Measurements from ENCODE around the gene SLC16A12. TPM values are rescaled to one million over a fixed set of nuclear protein-coding genes. Genes with fewer than 3 reads are reported as not detected.
"Not testable (repeated sequence)": the region's sequence is repeated elsewhere in the genome, so short reads cannot be mapped to it uniquely, and the experiment has no call there.

SLC16A12 gene
- total and polyA plus RNA-seq, 3 experiments from 2014 or later = not detected

GRCh38 chr10:89543841-89544240, 8.4 kb upstream of the SLC16A12 start:
- no peaks in the 10 kb centered on the region for H3K36me3 ChIP-seq (ENCODE audit: insufficient read depth, low read length)
- Mint-ChIP-seq H3K9me3 (peaks cover 0 to 3% (median 0%) of the 10 kb centered on the region in 5 donors), H3K36me3 (no peaks in the 10 kb centered on the region), H3K4me3 (no peak overlapping the region), H3K27ac (no peak overlapping the region), H3K4me1 (no peaks in the 10 kb centered on the region), H3K27me3 (peaks cover 14 to 39% of the 10 kb centered on the region in 2 donors)
- no peaks in the 10 kb centered on the region for H3K9me3 ChIP-seq (ENCODE audit: low read length)
- H3K4me3 ChIP-seq (ENCODE audit: low read length) = no peak overlapping the region
- CTCF ChIA-PET = interaction anchor here (1.2 kb wide), 1 partner anchor 8 kb away, joined by 3 read pairs; no protein-coding TSS in a partner anchor
- H3K27me3 ChIP-seq (ENCODE audit: insufficient read depth, low read length, poor library complexity, severe bottlenecking) = no peaks in the 10 kb centered on the region
- DNase-seq = no peak
- H3K27ac ChIP-seq (ENCODE audit: low read depth, low read length) = no peak overlapping the region
- POLR2A ChIA-PET = no interaction called here
- no peaks in the 10 kb centered on the region for H3K4me1 ChIP-seq (ENCODE audit: insufficient read depth, low read length)

GRCh38 chr10:89540420-89540949, 5.1 kb upstream of the SLC16A12 start:
- H3K4me3 Mint-ChIP-seq = no peak overlapping the region
- H3K4me1 Mint-ChIP-seq = peaks cover 0 to 7% (median 0%) of the 10 kb centered on the region in 3 donors
- Histone ChIP-seq H3K9me3 (ENCODE audit: low read length) (no peaks in the 10 kb centered on the region), H3K27me3 (ENCODE audit: insufficient read depth, low read length, poor library complexity, severe bottlenecking) (no peaks in the 10 kb centered on the region), H3K27ac (ENCODE audit: low read depth, low read length) (no peak overlapping the region), H3K36me3 (ENCODE audit: insufficient read depth, low read length) (no peaks in the 10 kb centered on the region), H3K4me1 (ENCODE audit: insufficient read depth, low read length) (no peaks in the 10 kb centered on the region), H3K4me3 (ENCODE audit: low read length) (no peak overlapping the region)
- H3K36me3 Mint-ChIP-seq = no peaks in the 10 kb centered on the region
- POLR2A ChIA-PET = no interaction called here
- CTCF ChIA-PET = no interaction called here
- peaks cover 28 to 60% of the 10 kb centered on the region in 2 donors for H3K27me3 Mint-ChIP-seq
- DNase-seq = no peak
- peaks cover 0 to under 1% (median 0%) of the 10 kb centered on the region in 5 donors for H3K9me3 Mint-ChIP-seq
- no peak overlapping the region for H3K27ac Mint-ChIP-seq

GRCh38 chr10:89537364-89537763, 2.0 kb upstream of the SLC16A12 start:
- H3K27ac Mint-ChIP-seq = peak overlapping the region in 1 of 8 donors; percentile 58

GRCh38 chr10:89536013-89536354, 590 bp upstream of the SLC16A12 start:
- Histone ChIP-seq H3K4me3 (ENCODE audit: low read length) (no peak overlapping the region), H3K27ac (ENCODE audit: low read depth, low read length) (no peak overlapping the region), H3K9me3 (ENCODE audit: low read length) (no peaks in the 10 kb centered on the region), H3K36me3 (ENCODE audit: insufficient read depth, low read length) (no peaks in the 10 kb centered on the region), H3K4me1 (ENCODE audit: insufficient read depth, low read length) (no peaks in the 10 kb centered on the region), H3K27me3 (ENCODE audit: insufficient read depth, low read length, poor library complexity, severe bottlenecking) (peaks cover 6% of the 10 kb centered on the region)
- Mint-ChIP-seq H3K4me3 (peak overlapping the region in 3 of 7 donors; percentile 23 to 41 (median 29)), H3K27me3 (peaks cover 46 to 77% of the 10 kb centered on the region in 2 donors), H3K9me3 (no peaks in the 10 kb centered on the region), H3K4me1 (peaks cover 9 to 16% (median 10%) of the 10 kb centered on the region in 3 donors), H3K36me3 (no peaks in the 10 kb centered on the region), H3K27ac (peak overlapping the region in 1 of 8 donors; percentile 29)
- ChIA-PET CTCF (interaction anchor here (1.0 kb wide), 1 partner anchor 9 kb away, joined by 3 read pairs; no protein-coding TSS in a partner anchor), POLR2A (no interaction called here)
- no peak for DNase-seq

More at GRCh38 chr10:89537364-89537763, 2.0 kb upstream of the SLC16A12 start:
- Mint-ChIP-seq H3K4me3 (no peak overlapping the region), H3K36me3 (no peaks in the 10 kb centered on the region), H3K27me3 (peaks cover 44 to 75% of the 10 kb centered on the region in 2 donors), H3K4me1 (peaks cover 9 to 16% (median 10%) of the 10 kb centered on the region in 3 donors), H3K9me3 (no peaks in the 10 kb centered on the region)
- no peak for DNase-seq
- ChIA-PET CTCF (no interaction called here), POLR2A (no interaction called here)
- Histone ChIP-seq H3K27ac (ENCODE audit: low read depth, low read length) (no peak overlapping the region), H3K9me3 (ENCODE audit: low read length) (no peaks in the 10 kb centered on the region), H3K4me3 (ENCODE audit: low read length) (no peak overlapping the region), H3K4me1 (ENCODE audit: insufficient read depth, low read length) (no peaks in the 10 kb centered on the region), H3K27me3 (ENCODE audit: insufficient read depth, low read length, poor library complexity, severe bottlenecking) (peaks cover 4% of the 10 kb centered on the region), H3K36me3 (ENCODE audit: insufficient read depth, low read length) (no peaks in the 10 kb centered on the region)

GRCh38 chr10:89534826-89535166, 598 bp downstream of the SLC16A12 start:
- H3K27ac ChIP-seq (ENCODE audit: low read depth, low read length) = no peak overlapping the region
- no peaks in the 10 kb centered on the region for H3K4me1 ChIP-seq (ENCODE audit: insufficient read depth, low read length)
- H3K9me3 Mint-ChIP-seq = no peaks in the 10 kb centered on the region
- H3K27me3 ChIP-seq (ENCODE audit: insufficient read depth, low read length, poor library complexity, severe bottlenecking) = peaks cover 6% of the 10 kb centered on the region
- peaks cover 9 to 16% (median 10%) of the 10 kb centered on the region in 3 donors for H3K4me1 Mint-ChIP-seq
- CTCF ChIA-PET = no interaction called here
- POLR2A ChIA-PET = no interaction called here
- no peaks in the 10 kb centered on the region for H3K36me3 Mint-ChIP-seq
- no peak overlapping the region for H3K4me3 Mint-ChIP-seq
- peaks cover 43 to 74% of the 10 kb centered on the region in 2 donors for H3K27me3 Mint-ChIP-seq
- no peaks in the 10 kb centered on the region for H3K9me3 ChIP-seq (ENCODE audit: low read length)
- no peaks in the 10 kb centered on the region for H3K36me3 ChIP-seq (ENCODE audit: insufficient read depth, low read length)
- no peak for DNase-seq
- no peak overlapping the region for H3K27ac Mint-ChIP-seq
- no peak overlapping the region for H3K4me3 ChIP-seq (ENCODE audit: low read length)

GRCh38 chr10:89532476-89532875, 2.9 kb downstream of the SLC16A12 start:
- H3K27me3 Mint-ChIP-seq = peaks cover 43 to 61% of the 10 kb centered on the region in 2 donors
- peaks cover 6% of the 10 kb centered on the region for H3K27me3 ChIP-seq (ENCODE audit: insufficient read depth, low read length, poor library complexity, severe bottlenecking)
- POLR2A ChIA-PET = no interaction called here

GRCh38 chr10:89531359-89531758, 4.0 kb downstream of the SLC16A12 start:
- CTCF ChIA-PET = no interaction called here
- H3K36me3 Mint-ChIP-seq = no peaks in the 10 kb centered on the region
- peaks cover 6% of the 10 kb centered on the region for H3K27me3 ChIP-seq (ENCODE audit: insufficient read depth, low read length, poor library complexity, severe bottlenecking)
- no peak overlapping the region for H3K27ac Mint-ChIP-seq
- POLR2A ChIA-PET = no interaction called here
- H3K4me1 ChIP-seq (ENCODE audit: insufficient read depth, low read length) = no peaks in the 10 kb centered on the region
- peaks cover 38 to 54% of the 10 kb centered on the region in 2 donors for H3K27me3 Mint-ChIP-seq
- no peak overlapping the region for H3K4me3 ChIP-seq (ENCODE audit: low read length)
- no peaks in the 10 kb centered on the region for H3K36me3 ChIP-seq (ENCODE audit: insufficient read depth, low read length)
- H3K4me3 Mint-ChIP-seq = no peak overlapping the region
- H3K9me3 ChIP-seq (ENCODE audit: low read length) = no peaks in the 10 kb centered on the region
- H3K4me1 Mint-ChIP-seq = peaks cover 9 to 16% (median 10%) of the 10 kb centered on the region in 3 donors
- DNase-seq = no peak
- no peaks in the 10 kb centered on the region for H3K9me3 Mint-ChIP-seq
- no peak overlapping the region for H3K27ac ChIP-seq (ENCODE audit: low read depth, low read length)

More at GRCh38 chr10:89532476-89532875, 2.9 kb downstream of the SLC16A12 start:
- Histone ChIP-seq H3K36me3 (ENCODE audit: insufficient read depth, low read length) (no peaks in the 10 kb centered on the region), H3K9me3 (ENCODE audit: low read length) (no peaks in the 10 kb centered on the region), H3K4me3 (ENCODE audit: low read length) (no peak overlapping the region), H3K27ac (ENCODE audit: low read depth, low read length) (no peak overlapping the region), H3K4me1 (ENCODE audit: insufficient read depth, low read length) (no peaks in the 10 kb centered on the region)
- no peak overlapping the region for H3K27ac Mint-ChIP-seq
- no peak overlapping the region for H3K4me3 Mint-ChIP-seq
- DNase-seq = no peak
- H3K4me1 Mint-ChIP-seq = peaks cover 9 to 16% (median 10%) of the 10 kb centered on the region in 3 donors
- no peaks in the 10 kb centered on the region for H3K36me3 Mint-ChIP-seq
- CTCF ChIA-PET = no interaction called here
- H3K9me3 Mint-ChIP-seq = no peaks in the 10 kb centered on the region

- not testable (repeated sequence) for H3K36me3 Mint-ChIP-seq
- peaks cover 32 to 47% of the 10 kb centered on the region in 2 donors for H3K27me3 Mint-ChIP-seq
- CTCF ChIA-PET = interaction anchor here (0.7 kb wide), 1 partner anchor 116 kb away, joined by 4 read pairs; no protein-coding TSS in a partner anchor
These were observed 5.7 kb downstream of the SLC16A12 start for GRCh38 chr10:89529711-89530110.

More at GRCh38 chr10:89529711-89530110, 5.7 kb downstream of the SLC16A12 start:
- H3K4me3 ChIP-seq (ENCODE audit: low read length); H3K4me1 ChIP-seq (ENCODE audit: insufficient read depth, low read length); H3K4me3 Mint-ChIP-seq; DNase-seq; H3K27ac Mint-ChIP-seq; POLR2A ChIA-PET; H3K27ac ChIP-seq (ENCODE audit: low read depth, low read length); H3K9me3 Mint-ChIP-seq; H3K36me3 ChIP-seq (ENCODE audit: insufficient read depth, low read length); H3K9me3 ChIP-seq (ENCODE audit: low read length); H3K4me1 Mint-ChIP-seq; H3K27me3 ChIP-seq (ENCODE audit: insufficient read depth, low read length, poor library complexity, severe bottlenecking): not testable (repeated sequence)
